HepG2 (cell line): Measurements from ENCODE around the gene DPH7. TPM values are rescaled to one million over a fixed set of nuclear protein-coding genes. Genes with fewer than 3 reads are reported as not detected.

Experiments used
- DZIP1 ChIP-seq: sonication (generic); formaldehyde crosslinking; IDR thresholded peaks from 2 replicates; pipeline ENCODE4 v1.5.0; 2020; ENCODE audit warnings: mild to moderate bottlenecking, missing genetic modification reagents
- HMGXB4 ChIP-seq, 2 experiments: sonication (generic) in 1 of 2; formaldehyde crosslinking in 1 of 2; IDR thresholded peaks; 2 replicates each; pipeline versions ENCODE4 v1.4.0 to v1.6.1; 2018 to 2020; ENCODE audit warnings: missing genetic modification reagents in 2 of 2, borderline replicate concordance in 1 of 2, low read depth in 1 of 2, mild to moderate bottlenecking in 1 of 2, missing biosample characterization in 1 of 2
- KDM4B ChIP-seq: sonication (generic); formaldehyde crosslinking; IDR thresholded peaks from 2 replicates; pipeline ENCODE4 v1.4.0; 2020; ENCODE audit warnings: missing genetic modification reagents
- KLF13 ChIP-seq: sonication (generic); formaldehyde crosslinking; IDR thresholded peaks from 2 replicates; pipeline ENCODE4 v1.4.0; 2020; ENCODE audit warnings: mild to moderate bottlenecking, missing genetic modification reagents
- MIER2 ChIP-seq: IDR thresholded peaks from 2 replicates; pipeline ENCODE4 v1.6.1; 2016; ENCODE audit warnings: missing biosample characterization, missing genetic modification reagents
- MNT ChIP-seq: fragments of 450-650 bp; IDR thresholded peaks from 2 replicates; pipeline ENCODE4 v1.6.1; 2016
- MTF2 ChIP-seq: sonication (generic); formaldehyde crosslinking; IDR thresholded peaks from 2 replicates; pipeline ENCODE4 v1.5.0; 2020; ENCODE audit warnings: missing genetic modification reagents, borderline replicate concordance
- MXD3 ChIP-seq: IDR thresholded peaks from 2 replicates; pipeline ENCODE4 v1.6.1; 2016; ENCODE audit warnings: mild to moderate bottlenecking, missing biosample characterization, missing genetic modification reagents
- NR2F6 ChIP-seq, 2 experiments: IDR thresholded peaks; 2 replicates each; pipeline ENCODE4 v1.6.1; 2016; ENCODE audit warnings: antibody characterized with exemption in 1 of 2, mild to moderate bottlenecking in 1 of 2
- SRSF4 ChIP-seq: fragments of 200-400 bp; formaldehyde crosslinking; IDR thresholded peaks from one replicate; pipeline ENCODE4 v1.6.1; 2018; ENCODE audit warnings: mild to moderate bottlenecking, low read depth, low read length, moderate library complexity; ENCODE audit not compliant: poor library complexity, severe bottlenecking
- SRY ChIP-seq: sonication (generic); formaldehyde crosslinking; IDR thresholded peaks from 2 replicates; pipeline ENCODE4 v1.8.0; 2022; ENCODE audit warnings: mild to moderate bottlenecking, missing genetic modification reagents
- THAP11 ChIP-seq: IDR thresholded peaks from 2 replicates; pipeline ENCODE4 v1.6.1; 2016; ENCODE audit warnings: missing biosample characterization, missing genetic modification reagents
- ZNF142 ChIP-seq: sonication (generic); formaldehyde crosslinking; IDR thresholded peaks from 2 replicates; pipeline ENCODE4 v1.4.0; 2020; ENCODE audit warnings: missing genetic modification reagents
- ZNF234 ChIP-seq: sonication (generic); formaldehyde crosslinking; conservative IDR thresholded peaks from 2 replicates; pipeline ENCODE4 v1.5.1; 2020; ENCODE audit warnings: mild to moderate bottlenecking, missing genetic modification reagents
- ZNF562 ChIP-seq: sonication (generic); formaldehyde crosslinking; IDR thresholded peaks from 2 replicates; pipeline ENCODE4 v1.8.0; 2022; ENCODE audit warnings: missing genetic modification reagents, borderline replicate concordance
- polyA plus RNA-seq, 8 experiments: library from polyadenylated mRNA; depleted of rRNA in 3 of 8; stranded (reverse) in 7 of 8; unstranded in 1 of 8; fragments of >200 nt; fragmentation: Illumina TruSeq in 4 of 8; extraction: Trizol in 4 of 8; gene quantifications; 2 replicates each; pipeline versions ENCODE4 v1.2.1 to v1.2.3, GENCODE V29; 2011 to 2016; ENCODE audit warnings: low read depth in 4 of 8, missing spikeins in 1 of 8, mixed read lengths in 1 of 8; ENCODE audit not compliant: insufficient read depth in 1 of 8
- total RNA-seq, 5 experiments: library from RNA; depleted of rRNA; stranded (reverse); fragments of >200 nt; fragmentation: Illumina TruSeq; extraction: Trizol; gene quantifications; 2 replicates each; pipeline ENCODE4 v1.2.3, GENCODE V29; 2016; ENCODE audit warnings: low read depth in 1 of 5

DPH7 gene
- total and polyA plus RNA-seq, 2 of the 13 experiments (the other 11 are each of a cell fraction or from before 2014, with no cell fraction given): 27.6 to 31.6 TPM

- peak; percentile 63; the same call in 1 of the 2 replicates for TF ChIP-seq ZNF142 (CRISPR knock-in tag)
- no peak for TF ChIP-seq MXD3 (CRISPR knock-in tag)
- no peak for TF ChIP-seq MTF2 (CRISPR knock-in tag)
- peak; percentile 44 to 65; a peak in 3 of 4 replicates for TF ChIP-seq HMGXB4 (CRISPR knock-in tag; IDR thresholded peaks at IDR 0.05; ENCODE audit: borderline replicate concordance in 1 of 2, low read depth in 1 of 2)
- TF ChIP-seq THAP11: peak; percentile 39; the same call in 1 of the 2 replicates
- TF ChIP-seq ZNF562 (CRISPR knock-in tag): no peak
- TF ChIP-seq SRSF4: no peak
- TF ChIP-seq KDM4B (CRISPR knock-in tag): no peak
- no peak for TF ChIP-seq SRY (CRISPR knock-in tag)
- TF ChIP-seq KLF13 (CRISPR knock-in tag): no peak
- 0 out of 2 replicates have a peak, but pooled peaks have one; percentile 14 for TF ChIP-seq NR2F6 (IDR thresholded peaks at IDR 0.05)
- TF ChIP-seq NR2F6 (CRISPR knock-in tag; IDR thresholded peaks at IDR 0.05): no peak
- TF ChIP-seq DZIP1 (CRISPR knock-in tag): no peak
- no peak for TF ChIP-seq ZNF234 (CRISPR knock-in tag)
- TF ChIP-seq MNT: peak; percentile 80
- TF ChIP-seq MIER2: peak; percentile 71; the same call in 1 of the 2 replicates
Observed at GRCh38 chr9:137534256-137535119, 44.2 kb downstream of the DPH7 start (continued).
